Spleen (tissue), 7 donors: ENCODE measurements around the gene PICK1.

Source experiments
- CTCF ChIP-seq, 11 experiments: fragments of 200-600 bp in 7 of 11; fragments of 450-650 bp in 4 of 11; sonication (generic) in 4 of 11; IDR thresholded peaks in 8 of 11; conservative IDR thresholded peaks in 3 of 11; 1 replicate in 7 of 11; 2 replicates in 4 of 11; pipeline versions ENCODE4 v1.4.0 to v1.8.0; 2016 to 2021; ENCODE audit warnings: antibody characterized with exemption in 11 of 11, inconsistent platforms in 4 of 11, mild to moderate bottlenecking in 1 of 11
- POLR2A ChIP-seq, 3 donors: fragments of 450-650 bp; IDR thresholded peaks; one replicate each; pipeline ENCODE4 v1.5.1; 2017; ENCODE audit warnings: antibody characterized with exemption in 3 of 3, mild to moderate bottlenecking in 1 of 3
- POLR2AphosphoS5 ChIP-seq, 3 donors: sonication (generic); formaldehyde crosslinking; IDR thresholded peaks; one replicate each; pipeline ENCODE4 v1.5.1; 2017; ENCODE audit warnings: antibody characterized with exemption in 3 of 3
- donor health status: DM: no; HTN: no; CAD: no; lungs with moderate emphysema.
- donor health status: DM: no; HTN: no; CAD: no.
- donor health status: DM: no; HTN: no; CAD: no.

GRCh38 chr22:38081941-38082828 is 25.0 kb downstream of the PICK1 start:
- TF ChIP-seq POLR2AphosphoS5 (IDR thresholded peaks at IDR 0.05) (peak in 1 of 3 donors; percentile 20), CTCF (IDR thresholded peaks at IDR 0.05 in 8 of 11, conservative IDR thresholded peaks at IDR 0.05 in 3 of 11) (no peak), POLR2A (IDR thresholded peaks at IDR 0.05) (no peak)
